ENCODE measurements around the gene LIM2. TPM values are rescaled to one million over a fixed set of nuclear protein-coding genes. Genes with fewer than 3 reads are reported as not detected.

LIM2 gene
- total and polyA plus RNA-seq, 2 of the 8 experiments (the other 6 are each of a cell fraction or from before 2014, with no cell fraction given), result not detected

- TF ChIP-seq BACH1 (IDR thresholded peaks at IDR 0.05; ENCODE audit: low read length) (no peak), TAF1 (IDR thresholded peaks at IDR 0.05; ENCODE audit: low read depth, low read length) (no peak)
Observed at GRCh38 chr19:51433043-51433442, 45.3 kb upstream of the LIM2 start (continued).

Measured in H1 (cell line).